GM23338 (cell line): ENCODE measurements around the gene POLR3K. TPM values are rescaled to one million over a fixed set of nuclear protein-coding genes. Genes with fewer than 3 reads are reported as not detected.

ENCODE experiments used
- ATAC-seq: fragments of 200-7000 bp; cut with Tn5 transposase; 3 replicates; pipeline ENCODE4 v1.9.1; 2020
- DNase-seq: peaks from one replicate; pipeline ENCODE4 v3.0.0-alpha.2; 2015; ENCODE audit warnings: low spot score
- H2AFZ ChIP-seq: fragments of 200-600 bp; sonication (generic); 2 replicates; pipeline ENCODE4 v1.8.0; 2016; ENCODE audit warnings: antibody characterized with exemption, mild to moderate bottlenecking, moderate library complexity
- H3F3A ChIP-seq: fragments of 200-600 bp; sonication (generic); replicated peaks from 2 replicates; pipeline ENCODE4 v1.8.0; 2017; ENCODE audit warnings: antibody characterized with exemption, mixed run types, low read depth
- H3K27ac ChIP-seq: fragments of 200-600 bp; sonication (generic); 2 replicates; pipeline ENCODE4 v1.6.1; 2016; ENCODE audit warnings: low read depth
- H3K27me3 ChIP-seq: fragments of 200-600 bp; sonication (generic); 2 replicates; pipeline ENCODE4 v1.8.0; 2016; ENCODE audit warnings: mild to moderate bottlenecking, mixed run types, moderate library complexity; ENCODE audit not compliant: insufficient read depth
- H3K36me3 ChIP-seq: fragments of 200-600 bp; sonication (generic); 2 replicates; pipeline ENCODE4 v1.8.0; 2016; ENCODE audit warnings: mild to moderate bottlenecking; ENCODE audit not compliant: insufficient read depth
- H3K4me1 ChIP-seq: fragments of 200-600 bp; sonication (generic); 2 replicates; pipeline ENCODE4 v1.8.0; 2016; ENCODE audit warnings: mild to moderate bottlenecking, moderate library complexity; ENCODE audit not compliant: insufficient read depth
- H3K4me2 ChIP-seq: fragments of 200-600 bp; sonication (generic); 2 replicates; pipeline ENCODE4 v1.7.1; 2017; ENCODE audit warnings: mixed run types
- H3K4me3 ChIP-seq: fragments of 200-600 bp; sonication (generic); 2 replicates; pipeline ENCODE4 v1.6.1; 2016; ENCODE audit warnings: mixed run types
- H3K79me2 ChIP-seq: fragments of 200-600 bp; sonication (generic); replicated peaks from 2 replicates; pipeline ENCODE4 v1.8.0; 2017; ENCODE audit warnings: mild to moderate bottlenecking; ENCODE audit not compliant: insufficient read depth
- H3K9me2 ChIP-seq: fragments of 200-600 bp; sonication (generic); 2 replicates; pipeline ENCODE4 v1.8.0; 2017; ENCODE audit not compliant: insufficient read depth
- H4K20me1 ChIP-seq: fragments of 200-600 bp; sonication (generic); replicated peaks from 2 replicates; pipeline ENCODE4 v1.8.0; 2017; ENCODE audit warnings: mild to moderate bottlenecking; ENCODE audit not compliant: insufficient read depth
- H3K27ac Mint-ChIP-seq: 2 replicates; pipeline ENCODE4 v1.8.0; 2020; ENCODE audit warnings: inconsistent platforms, mild to moderate bottlenecking, moderate library complexity, mixed read lengths
- H3K27me3 Mint-ChIP-seq: 3 replicates; pipeline ENCODE4 v1.8.0; 2022; ENCODE audit warnings: low read depth, mild to moderate bottlenecking, moderate library complexity, mixed read lengths, inconsistent platforms; ENCODE audit not compliant: insufficient read depth, poor library complexity
- H3K36me3 Mint-ChIP-seq: 3 replicates; pipeline ENCODE4 v1.8.0; 2021; ENCODE audit warnings: low read depth, mild to moderate bottlenecking, inconsistent platforms, moderate library complexity, mixed read lengths
- H3K4me1 Mint-ChIP-seq: 3 replicates; pipeline ENCODE4 v1.8.0; 2020; ENCODE audit warnings: mild to moderate bottlenecking, inconsistent platforms, mixed read lengths
- H3K4me3 Mint-ChIP-seq: 3 replicates; pipeline ENCODE4 v1.8.0; 2021; ENCODE audit warnings: moderate library complexity, mild to moderate bottlenecking, inconsistent platforms, mixed read lengths
- H3K9me3 Mint-ChIP-seq: 3 replicates; pipeline ENCODE4 v1.8.0; 2020; ENCODE audit warnings: moderate library complexity, mild to moderate bottlenecking, inconsistent platforms, mixed read lengths
- EZH2phosphoT487 ChIP-seq: fragments of 200-600 bp; sonication (generic); IDR thresholded peaks from one replicate; pipeline ENCODE4 v1.8.1; 2018; ENCODE audit warnings: antibody characterized with exemption; ENCODE audit not compliant: unreplicated experiment
- JUNB ChIP-seq: IDR thresholded peaks from one replicate; pipeline ENCODE4 v1.6.1; 2016; ENCODE audit warnings: antibody characterized with exemption; ENCODE audit not compliant: unreplicated experiment
- POLR2AphosphoS5 ChIP-seq: IDR thresholded peaks from 2 replicates; pipeline ENCODE4 v1.6.1; 2016; ENCODE audit warnings: antibody characterized with exemption, low read depth
- ZNF114 ChIP-seq: fragments of 250-450 bp; sonication (Bioruptor Pico); IDR thresholded peaks from 2 replicates; pipeline ENCODE4 v1.5.0; 2020; ENCODE audit warnings: mild to moderate bottlenecking, moderate library complexity
- ZNF331 ChIP-seq: fragments of 250-450 bp; sonication (Bioruptor Pico); IDR thresholded peaks from 2 replicates; pipeline ENCODE4 v1.5.0; 2020; ENCODE audit warnings: low read depth, mild to moderate bottlenecking, moderate library complexity
- polyA plus RNA-seq: library from polyadenylated mRNA; unstranded; fragments of >200 nt; fragmentation: Nextera tagmentation; extraction: Ambion mirVana; gene quantifications from 2 replicates; pipeline ENCODE4 v1.2.1, GENCODE V29; 2016
- total RNA-seq: library from RNA; depleted of rRNA; stranded (reverse); fragments of >200 nt; shearing (Covaris generic); gene quantifications from 2 replicates; pipeline ENCODE4 v1.2.3, GENCODE V29; 2014
- TF ChIP-seq, protein P1 (sequence below), 2 experiments: fragments of 200-600 bp in 1 of 2; sonication (generic) in 1 of 2; conservative IDR thresholded peaks; 2 replicates each; pipeline versions ENCODE4 v1.5.1 to v1.6.1; 2016 to 2017; ENCODE audit warnings: antibody characterized with exemption in 2 of 2, low read depth in 2 of 2, mild to moderate bottlenecking in 2 of 2, moderate library complexity in 1 of 2
- TF ChIP-seq, protein P2 (sequence below): IDR thresholded peaks from one replicate; pipeline ENCODE4 v1.6.1; 2018; ENCODE audit warnings: antibody characterized with exemption; ENCODE audit not compliant: unreplicated experiment
- TF ChIP-seq, protein P3 (sequence below): fragments of 250-450 bp; sonication (Bioruptor Pico); IDR thresholded peaks from 2 replicates; pipeline ENCODE4 v1.5.0; 2020; ENCODE audit warnings: mild to moderate bottlenecking, moderate library complexity

Gene POLR3K
- total and polyA plus RNA-seq, 2 experiments from 2014 or later = 17.8 to 58.5 TPM

DNA sequence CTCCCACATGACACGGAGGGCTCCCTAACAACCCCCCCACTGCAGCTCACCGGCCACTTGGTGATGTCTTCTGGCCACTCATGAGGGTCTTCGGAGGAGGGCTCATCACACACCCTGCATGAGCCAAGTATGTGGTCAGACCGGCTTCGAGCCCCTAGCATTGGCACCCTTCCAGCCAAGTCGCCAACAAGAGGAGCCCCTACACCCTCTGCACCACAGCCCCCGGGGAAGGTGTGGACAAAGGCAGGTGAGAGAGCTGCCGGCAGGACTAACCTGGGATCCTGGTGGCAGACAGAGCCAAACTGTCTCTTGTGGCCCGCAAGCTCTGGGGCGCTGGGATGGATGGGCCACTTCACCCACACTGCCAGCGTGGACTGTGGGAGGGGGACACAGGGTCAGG is 6.8 kb upstream of the POLR3K start:
- TF ChIP-seq, protein P1, sequence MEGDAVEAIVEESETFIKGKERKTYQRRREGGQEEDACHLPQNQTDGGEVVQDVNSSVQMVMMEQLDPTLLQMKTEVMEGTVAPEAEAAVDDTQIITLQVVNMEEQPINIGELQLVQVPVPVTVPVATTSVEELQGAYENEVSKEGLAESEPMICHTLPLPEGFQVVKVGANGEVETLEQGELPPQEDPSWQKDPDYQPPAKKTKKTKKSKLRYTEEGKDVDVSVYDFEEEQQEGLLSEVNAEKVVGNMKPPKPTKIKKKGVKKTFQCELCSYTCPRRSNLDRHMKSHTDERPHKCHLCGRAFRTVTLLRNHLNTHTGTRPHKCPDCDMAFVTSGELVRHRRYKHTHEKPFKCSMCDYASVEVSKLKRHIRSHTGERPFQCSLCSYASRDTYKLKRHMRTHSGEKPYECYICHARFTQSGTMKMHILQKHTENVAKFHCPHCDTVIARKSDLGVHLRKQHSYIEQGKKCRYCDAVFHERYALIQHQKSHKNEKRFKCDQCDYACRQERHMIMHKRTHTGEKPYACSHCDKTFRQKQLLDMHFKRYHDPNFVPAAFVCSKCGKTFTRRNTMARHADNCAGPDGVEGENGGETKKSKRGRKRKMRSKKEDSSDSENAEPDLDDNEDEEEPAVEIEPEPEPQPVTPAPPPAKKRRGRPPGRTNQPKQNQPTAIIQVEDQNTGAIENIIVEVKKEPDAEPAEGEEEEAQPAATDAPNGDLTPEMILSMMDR (conservative IDR thresholded peaks at IDR 0.05; ENCODE audit: low read depth in 2 of 2) = no peak
- TF ChIP-seq POLR2AphosphoS5 (no peak), EZH2phosphoT487 (no peak), JUNB (no peak), ZNF331 (CRISPR knock-in tag) (no peak), ZNF114 (CRISPR knock-in tag) (no peak)
- TF ChIP-seq, protein P2, sequence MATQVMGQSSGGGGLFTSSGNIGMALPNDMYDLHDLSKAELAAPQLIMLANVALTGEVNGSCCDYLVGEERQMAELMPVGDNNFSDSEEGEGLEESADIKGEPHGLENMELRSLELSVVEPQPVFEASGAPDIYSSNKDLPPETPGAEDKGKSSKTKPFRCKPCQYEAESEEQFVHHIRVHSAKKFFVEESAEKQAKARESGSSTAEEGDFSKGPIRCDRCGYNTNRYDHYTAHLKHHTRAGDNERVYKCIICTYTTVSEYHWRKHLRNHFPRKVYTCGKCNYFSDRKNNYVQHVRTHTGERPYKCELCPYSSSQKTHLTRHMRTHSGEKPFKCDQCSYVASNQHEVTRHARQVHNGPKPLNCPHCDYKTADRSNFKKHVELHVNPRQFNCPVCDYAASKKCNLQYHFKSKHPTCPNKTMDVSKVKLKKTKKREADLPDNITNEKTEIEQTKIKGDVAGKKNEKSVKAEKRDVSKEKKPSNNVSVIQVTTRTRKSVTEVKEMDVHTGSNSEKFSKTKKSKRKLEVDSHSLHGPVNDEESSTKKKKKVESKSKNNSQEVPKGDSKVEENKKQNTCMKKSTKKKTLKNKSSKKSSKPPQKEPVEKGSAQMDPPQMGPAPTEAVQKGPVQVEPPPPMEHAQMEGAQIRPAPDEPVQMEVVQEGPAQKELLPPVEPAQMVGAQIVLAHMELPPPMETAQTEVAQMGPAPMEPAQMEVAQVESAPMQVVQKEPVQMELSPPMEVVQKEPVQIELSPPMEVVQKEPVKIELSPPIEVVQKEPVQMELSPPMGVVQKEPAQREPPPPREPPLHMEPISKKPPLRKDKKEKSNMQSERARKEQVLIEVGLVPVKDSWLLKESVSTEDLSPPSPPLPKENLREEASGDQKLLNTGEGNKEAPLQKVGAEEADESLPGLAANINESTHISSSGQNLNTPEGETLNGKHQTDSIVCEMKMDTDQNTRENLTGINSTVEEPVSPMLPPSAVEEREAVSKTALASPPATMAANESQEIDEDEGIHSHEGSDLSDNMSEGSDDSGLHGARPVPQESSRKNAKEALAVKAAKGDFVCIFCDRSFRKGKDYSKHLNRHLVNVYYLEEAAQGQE = no peak
- TF ChIP-seq, protein P3, sequence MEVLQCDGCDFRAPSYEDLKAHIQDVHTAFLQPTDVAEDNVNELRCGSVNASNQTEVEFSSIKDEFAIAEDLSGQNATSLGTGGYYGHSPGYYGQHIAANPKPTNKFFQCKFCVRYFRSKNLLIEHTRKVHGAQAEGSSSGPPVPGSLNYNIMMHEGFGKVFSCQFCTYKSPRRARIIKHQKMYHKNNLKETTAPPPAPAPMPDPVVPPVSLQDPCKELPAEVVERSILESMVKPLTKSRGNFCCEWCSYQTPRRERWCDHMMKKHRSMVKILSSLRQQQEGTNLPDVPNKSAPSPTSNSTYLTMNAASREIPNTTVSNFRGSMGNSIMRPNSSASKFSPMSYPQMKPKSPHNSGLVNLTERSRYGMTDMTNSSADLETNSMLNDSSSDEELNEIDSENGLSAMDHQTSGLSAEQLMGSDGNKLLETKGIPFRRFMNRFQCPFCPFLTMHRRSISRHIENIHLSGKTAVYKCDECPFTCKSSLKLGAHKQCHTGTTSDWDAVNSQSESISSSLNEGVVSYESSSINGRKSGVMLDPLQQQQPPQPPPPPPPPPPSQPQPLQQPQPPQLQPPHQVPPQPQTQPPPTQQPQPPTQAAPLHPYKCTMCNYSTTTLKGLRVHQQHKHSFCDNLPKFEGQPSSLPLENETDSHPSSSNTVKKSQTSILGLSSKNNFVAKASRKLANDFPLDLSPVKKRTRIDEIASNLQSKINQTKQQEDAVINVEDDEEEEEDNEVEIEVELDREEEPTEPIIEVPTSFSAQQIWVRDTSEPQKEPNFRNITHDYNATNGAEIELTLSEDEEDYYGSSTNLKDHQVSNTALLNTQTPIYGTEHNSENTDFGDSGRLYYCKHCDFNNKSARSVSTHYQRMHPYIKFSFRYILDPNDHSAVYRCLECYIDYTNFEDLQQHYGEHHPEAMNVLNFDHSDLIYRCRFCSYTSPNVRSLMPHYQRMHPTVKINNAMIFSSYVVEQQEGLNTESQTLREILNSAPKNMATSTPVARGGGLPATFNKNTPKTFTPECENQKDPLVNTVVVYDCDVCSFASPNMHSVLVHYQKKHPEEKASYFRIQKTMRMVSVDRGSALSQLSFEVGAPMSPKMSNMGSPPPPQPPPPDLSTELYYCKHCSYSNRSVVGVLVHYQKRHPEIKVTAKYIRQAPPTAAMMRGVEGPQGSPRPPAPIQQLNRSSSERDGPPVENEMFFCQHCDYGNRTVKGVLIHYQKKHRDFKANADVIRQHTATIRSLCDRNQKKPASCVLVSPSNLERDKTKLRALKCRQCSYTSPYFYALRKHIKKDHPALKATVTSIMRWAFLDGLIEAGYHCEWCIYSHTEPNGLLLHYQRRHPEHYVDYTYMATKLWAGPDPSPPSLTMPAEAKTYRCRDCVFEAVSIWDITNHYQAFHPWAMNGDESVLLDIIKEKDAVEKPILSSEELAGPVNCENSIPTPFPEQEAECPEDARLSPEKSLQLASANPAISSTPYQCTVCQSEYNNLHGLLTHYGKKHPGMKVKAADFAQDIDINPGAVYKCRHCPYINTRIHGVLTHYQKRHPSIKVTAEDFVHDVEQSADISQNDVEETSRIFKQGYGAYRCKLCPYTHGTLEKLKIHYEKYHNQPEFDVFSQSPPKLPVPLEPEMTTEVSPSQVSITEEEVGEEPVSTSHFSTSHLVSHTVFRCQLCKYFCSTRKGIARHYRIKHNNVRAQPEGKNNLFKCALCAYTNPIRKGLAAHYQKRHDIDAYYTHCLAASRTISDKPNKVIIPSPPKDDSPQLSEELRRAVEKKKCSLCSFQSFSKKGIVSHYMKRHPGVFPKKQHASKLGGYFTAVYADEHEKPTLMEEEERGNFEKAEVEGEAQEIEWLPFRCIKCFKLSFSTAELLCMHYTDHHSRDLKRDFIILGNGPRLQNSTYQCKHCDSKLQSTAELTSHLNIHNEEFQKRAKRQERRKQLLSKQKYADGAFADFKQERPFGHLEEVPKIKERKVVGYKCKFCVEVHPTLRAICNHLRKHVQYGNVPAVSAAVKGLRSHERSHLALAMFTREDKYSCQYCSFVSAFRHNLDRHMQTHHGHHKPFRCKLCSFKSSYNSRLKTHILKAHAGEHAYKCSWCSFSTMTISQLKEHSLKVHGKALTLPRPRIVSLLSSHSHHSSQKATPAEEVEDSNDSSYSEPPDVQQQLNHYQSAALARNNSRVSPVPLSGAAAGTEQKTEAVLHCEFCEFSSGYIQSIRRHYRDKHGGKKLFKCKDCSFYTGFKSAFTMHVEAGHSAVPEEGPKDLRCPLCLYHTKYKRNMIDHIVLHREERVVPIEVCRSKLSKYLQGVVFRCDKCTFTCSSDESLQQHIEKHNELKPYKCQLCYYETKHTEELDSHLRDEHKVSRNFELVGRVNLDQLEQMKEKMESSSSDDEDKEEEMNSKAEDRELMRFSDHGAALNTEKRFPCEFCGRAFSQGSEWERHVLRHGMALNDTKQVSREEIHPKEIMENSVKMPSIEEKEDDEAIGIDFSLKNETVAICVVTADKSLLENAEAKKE (CRISPR knock-in tag) = no peak
- no peak overlapping the region; the same call in 2 of the 3 replicates for H3K4me3 Mint-ChIP-seq
- H3F3A ChIP-seq = 0 out of 2 replicates have a peak, but pooled peaks cover under 1% of the 10 kb centered on the region
- H2AFZ ChIP-seq = no peak overlapping the region
- H3K4me2 ChIP-seq = no peak overlapping the region
- no peaks in the 10 kb centered on the region for H3K27me3 ChIP-seq
- peaks cover 9% of the 10 kb centered on the region for H3K27me3 Mint-ChIP-seq
- no peaks in the 10 kb centered on the region for H3K9me2 ChIP-seq
- no peak overlapping the region for H3K27ac ChIP-seq
- 0 out of 2 replicates have a peak, but pooled peaks cover 4% of the 10 kb centered on the region for H3K36me3 ChIP-seq
- H4K20me1 ChIP-seq = no peaks in the 10 kb centered on the region; the same call in 1 of the 2 replicates
- no peak for ATAC-seq
- H3K9me3 Mint-ChIP-seq = no peaks in the 10 kb centered on the region
- peaks cover 54% of the 10 kb centered on the region for H3K36me3 Mint-ChIP-seq
- H3K4me3 ChIP-seq = no peak overlapping the region
- no peak overlapping the region for H3K27ac Mint-ChIP-seq
- DNase-seq = no peak
- H3K79me2 ChIP-seq = no peaks in the 10 kb centered on the region
- H3K4me1 ChIP-seq = no peaks in the 10 kb centered on the region
- H3K4me1 Mint-ChIP-seq = no peaks in the 10 kb centered on the region; the same call in 2 of the 3 replicates
